Measurements from ENCODE around the gene BLOC1S3.

Gene BLOC1S3

DNA sequence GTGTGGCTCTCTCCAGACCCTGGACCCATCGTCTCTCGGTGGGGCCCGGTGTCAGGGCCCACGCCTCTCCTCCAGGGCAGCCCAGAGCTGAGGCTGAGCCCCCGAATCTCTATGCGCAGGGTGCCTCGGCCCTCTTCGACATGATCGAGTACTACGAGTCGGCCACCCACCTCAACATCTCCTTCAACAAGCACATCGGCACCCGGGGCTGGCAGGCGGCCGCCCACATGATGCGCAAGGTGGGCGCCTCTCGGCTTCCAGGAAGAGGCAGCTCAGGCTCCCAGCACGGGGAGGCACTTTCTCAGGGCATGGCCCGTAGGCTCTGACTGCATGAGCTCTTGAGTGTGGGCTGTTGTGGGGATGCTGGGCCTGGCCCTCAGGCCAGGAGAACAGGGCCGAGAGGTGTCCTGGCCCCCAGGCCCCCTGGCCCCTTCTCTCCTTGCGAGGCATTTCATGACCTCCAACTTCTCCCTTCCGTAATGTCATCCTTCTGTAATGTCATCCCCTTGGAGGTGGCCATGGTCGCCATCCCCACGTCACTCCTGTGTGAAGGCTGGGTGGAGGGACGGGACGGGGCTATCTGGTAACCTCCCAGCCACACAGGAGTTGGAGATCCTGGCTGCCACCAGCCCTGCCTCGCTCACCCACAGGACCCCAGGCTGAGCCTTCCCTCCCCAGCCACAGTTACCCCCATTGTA, 37.2 kb upstream of the BLOC1S3 start:
- H3K4me3 ChIP-seq (ENCODE audit: low read length) = no peak overlapping the region
- TF ChIP-seq, protein P1, sequence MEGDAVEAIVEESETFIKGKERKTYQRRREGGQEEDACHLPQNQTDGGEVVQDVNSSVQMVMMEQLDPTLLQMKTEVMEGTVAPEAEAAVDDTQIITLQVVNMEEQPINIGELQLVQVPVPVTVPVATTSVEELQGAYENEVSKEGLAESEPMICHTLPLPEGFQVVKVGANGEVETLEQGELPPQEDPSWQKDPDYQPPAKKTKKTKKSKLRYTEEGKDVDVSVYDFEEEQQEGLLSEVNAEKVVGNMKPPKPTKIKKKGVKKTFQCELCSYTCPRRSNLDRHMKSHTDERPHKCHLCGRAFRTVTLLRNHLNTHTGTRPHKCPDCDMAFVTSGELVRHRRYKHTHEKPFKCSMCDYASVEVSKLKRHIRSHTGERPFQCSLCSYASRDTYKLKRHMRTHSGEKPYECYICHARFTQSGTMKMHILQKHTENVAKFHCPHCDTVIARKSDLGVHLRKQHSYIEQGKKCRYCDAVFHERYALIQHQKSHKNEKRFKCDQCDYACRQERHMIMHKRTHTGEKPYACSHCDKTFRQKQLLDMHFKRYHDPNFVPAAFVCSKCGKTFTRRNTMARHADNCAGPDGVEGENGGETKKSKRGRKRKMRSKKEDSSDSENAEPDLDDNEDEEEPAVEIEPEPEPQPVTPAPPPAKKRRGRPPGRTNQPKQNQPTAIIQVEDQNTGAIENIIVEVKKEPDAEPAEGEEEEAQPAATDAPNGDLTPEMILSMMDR (conservative IDR thresholded peaks at IDR 0.05; ENCODE audit: low read depth, low read length) = no peak
- no peak for DNase-seq (ENCODE audit: low read depth)

DNA sequence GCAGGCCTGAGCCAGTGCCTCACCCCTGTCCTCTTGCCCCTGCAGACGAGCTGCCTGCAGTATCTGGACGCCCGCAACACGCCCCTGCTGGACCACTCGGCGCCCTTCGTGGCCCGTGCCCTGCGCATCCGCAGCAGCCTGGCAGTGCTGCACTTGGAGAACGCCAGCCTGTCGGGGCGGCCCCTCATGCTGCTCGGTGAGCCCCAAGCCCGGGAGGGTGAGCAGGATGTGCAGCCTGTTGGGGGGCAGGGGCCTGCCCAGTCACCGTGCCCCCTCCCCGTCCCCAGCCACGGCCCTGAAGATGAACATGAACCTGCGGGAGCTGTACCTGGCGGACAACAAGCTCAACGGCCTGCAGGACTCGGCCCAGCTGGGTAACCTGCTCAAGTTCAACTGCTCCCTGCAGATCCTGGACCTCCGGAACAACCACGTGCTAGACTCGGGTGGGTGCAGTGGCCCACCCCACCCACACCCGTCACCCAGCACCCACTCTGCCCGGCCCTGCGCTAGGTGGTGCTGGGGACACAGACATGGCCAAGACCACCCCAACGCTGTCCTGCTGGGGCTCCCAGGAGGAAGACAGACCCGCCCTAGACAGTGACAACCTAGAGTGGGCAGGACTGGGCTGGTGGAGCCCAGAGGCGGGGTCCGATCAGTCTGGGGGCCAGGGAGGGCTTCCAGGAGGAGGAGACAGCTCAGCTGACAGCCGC, 36.4 kb upstream of the BLOC1S3 start:
- DNase-seq (ENCODE audit: low read depth) = no peak
- H3K4me3 ChIP-seq (ENCODE audit: low read length) = no peak overlapping the region
- TF ChIP-seq, protein P1 (conservative IDR thresholded peaks at IDR 0.05; ENCODE audit: low read depth, low read length) = no peak

GRCh38 chr19:45142726-45143110, 35.9 kb upstream of the BLOC1S3 start:
- no peak overlapping the region for H3K4me3 ChIP-seq (ENCODE audit: low read length)
- TF ChIP-seq, protein P1 (conservative IDR thresholded peaks at IDR 0.05; ENCODE audit: low read depth, low read length) = no peak
- DNase-seq (ENCODE audit: low read depth) = no peak

DNA sequence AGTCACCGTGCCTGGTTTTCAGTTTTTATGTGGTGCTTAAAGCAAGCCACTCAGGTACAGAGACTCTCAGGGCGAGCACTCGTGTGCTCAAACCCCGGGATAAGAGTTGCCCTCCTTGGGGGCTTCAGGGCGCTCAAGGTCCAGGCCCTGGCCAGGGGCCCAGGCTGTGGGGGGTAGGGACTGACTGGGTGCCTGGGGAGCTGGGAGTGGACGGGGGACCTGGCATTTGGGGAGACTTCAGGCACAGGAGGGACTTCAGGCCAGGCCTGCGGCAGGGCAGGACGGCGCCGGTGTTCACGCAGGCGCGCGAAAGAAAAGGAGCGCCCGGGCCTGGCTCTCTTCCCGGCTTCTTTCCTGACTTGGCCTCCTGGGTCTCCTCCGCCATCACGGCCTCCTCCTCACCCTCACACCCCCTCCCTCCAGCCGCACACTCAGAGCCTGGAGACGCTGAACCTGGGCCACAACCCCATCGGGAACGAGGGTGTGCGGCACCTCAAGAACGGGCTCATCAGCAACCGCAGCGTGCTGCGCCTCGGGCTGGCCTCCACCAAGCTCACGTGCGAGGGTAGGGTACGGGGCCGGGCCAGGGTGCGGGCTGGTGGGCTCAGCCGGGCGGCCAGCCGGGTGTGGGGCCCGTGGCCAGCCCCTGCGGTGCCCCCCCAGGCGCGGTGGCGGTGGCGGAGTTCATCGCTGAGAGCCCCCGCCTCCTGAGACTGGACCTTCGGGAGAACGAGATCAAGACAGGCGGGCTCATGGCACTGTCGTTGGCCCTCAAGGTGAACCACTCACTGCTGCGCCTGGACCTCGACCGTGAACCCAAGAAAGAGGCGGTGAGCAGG, 33.9 kb upstream of the BLOC1S3 start:
- H3K4me3 ChIP-seq (ENCODE audit: low read length) = no peak overlapping the region
- no peak for DNase-seq (ENCODE audit: low read depth)
- TF ChIP-seq, protein P1 (conservative IDR thresholded peaks at IDR 0.05; ENCODE audit: low read depth, low read length) = no peak

DNA sequence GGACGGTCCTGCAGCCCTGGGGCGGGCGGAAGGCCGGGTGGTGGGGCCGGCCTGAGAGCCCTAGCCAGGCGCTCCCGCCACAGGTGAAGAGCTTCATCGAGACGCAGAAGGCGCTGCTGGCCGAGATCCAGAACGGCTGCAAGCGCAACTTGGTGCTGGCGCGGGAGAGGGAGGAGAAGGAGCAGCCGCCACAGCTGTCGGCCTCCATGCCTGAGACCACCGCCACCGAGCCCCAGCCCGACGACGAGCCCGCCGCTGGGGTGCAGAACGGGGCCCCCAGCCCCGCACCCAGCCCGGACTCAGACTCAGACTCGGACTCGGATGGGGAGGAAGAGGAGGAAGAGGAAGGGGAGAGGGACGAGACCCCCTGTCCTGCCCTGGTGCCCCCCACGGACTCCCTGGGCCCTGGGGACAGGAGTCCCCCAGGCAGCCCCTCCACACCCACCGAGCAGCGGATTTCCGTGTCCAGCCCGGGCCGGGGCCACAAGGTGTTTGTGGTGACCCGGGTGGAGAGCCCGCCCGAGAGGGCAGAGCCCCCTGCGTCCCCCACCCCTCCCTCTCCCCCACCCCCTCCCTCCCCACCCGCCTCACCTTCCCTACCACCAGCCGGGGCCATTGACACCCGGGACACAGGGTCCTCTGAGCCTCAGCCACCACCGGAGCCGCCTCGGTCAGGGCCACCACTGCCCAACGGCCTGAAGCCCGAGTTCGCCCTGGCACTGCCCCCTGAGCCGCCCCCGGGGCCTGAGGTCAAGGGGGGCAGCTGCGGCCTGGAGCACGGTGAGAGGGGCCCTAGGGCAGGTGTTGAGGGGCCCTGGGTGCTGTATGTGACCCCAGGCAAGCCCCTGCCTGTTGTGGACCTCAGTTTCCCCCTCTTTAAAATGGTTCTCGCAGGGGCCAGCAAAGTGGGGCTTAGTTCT, 33.1 kb upstream of the BLOC1S3 start:
- no peak for DNase-seq (ENCODE audit: low read depth)
- no peak overlapping the region for H3K4me3 ChIP-seq (ENCODE audit: low read length)

DNA sequence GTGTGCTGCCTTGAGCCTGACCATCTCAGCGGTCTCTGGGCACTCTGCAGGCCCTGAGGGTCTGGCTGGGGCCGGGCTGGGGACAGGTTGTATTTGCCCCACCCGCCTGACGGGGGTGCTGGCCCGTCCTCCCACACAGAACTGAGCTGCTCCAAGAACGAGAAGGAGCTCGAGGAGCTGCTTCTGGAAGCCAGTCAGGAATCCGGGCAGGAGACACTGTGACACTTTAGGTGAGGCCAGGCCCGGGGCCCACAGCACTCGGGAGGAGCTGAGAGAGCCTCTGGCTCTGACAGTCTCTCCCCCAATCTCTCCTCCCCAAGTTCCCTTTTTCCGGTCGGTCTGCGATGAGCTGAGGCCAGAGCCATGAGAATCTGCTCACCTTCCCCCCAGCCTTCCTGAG, 32.3 kb upstream of the BLOC1S3 start:
- no peak for DNase-seq (ENCODE audit: low read depth)
- H3K4me3 ChIP-seq (ENCODE audit: low read length) = no peak overlapping the region
- TF ChIP-seq, protein P1 (conservative IDR thresholded peaks at IDR 0.05; ENCODE audit: low read depth, low read length) = no peak

More for the DNA sequence above, 33.1 kb upstream of the BLOC1S3 start:
- TF ChIP-seq, protein P1 (conservative IDR thresholded peaks at IDR 0.05; ENCODE audit: low read depth, low read length) = no peak
